ENCODE data around the gene DYRK1B. TPM values are rescaled to one million over a fixed set of nuclear protein-coding genes. Genes with fewer than 3 reads are reported as not detected.

DYRK1B gene
- polyA plus RNA-seq, 1 experiment: 8.4 TPM

- no peak for TF ChIP-seq CTCF (IDR thresholded peaks at IDR 0.05; ENCODE audit: insufficient read depth, low read depth, low read length)
- ChIA-PET CTCF (interaction anchor here (1.3 to 8.1 kb wide), 2 partner anchors 15 to 25 kb away, joined by 3 to 46 read pairs; partner anchors contain the start of gene FBL), POLR2A (no interaction called here)
- no peak overlapping the region for H3K4me3 ChIP-seq (ENCODE audit: low read depth, low read length)
- no peaks in the 10 kb centered on the region for H3K27me3 ChIP-seq (ENCODE audit: control insufficient read depth, insufficient read depth, low read length)
- H3K36me3 ChIP-seq (ENCODE audit: control insufficient read depth, insufficient read depth, low read length): peaks cover 29% of the 10 kb centered on the region
- DNase-seq (ENCODE audit: low read depth): no peak
Observed at GRCh38 chr19:39828654-39829032, 5.3 kb downstream of the DYRK1B start.

- no peak for DNase-seq (ENCODE audit: low read depth)
- no peaks in the 10 kb centered on the region for H3K27me3 ChIP-seq (ENCODE audit: control insufficient read depth, insufficient read depth, low read length)
- CTCF ChIA-PET: interaction anchor here (0.9 to 8.1 kb wide), 3 partner anchors 15 to 38 kb away, joined by 3 to 46 read pairs (median 3); partner anchors contain the start of gene FBL
- POLR2A ChIA-PET: no interaction called here
- peaks cover 29% of the 10 kb centered on the region for H3K36me3 ChIP-seq (ENCODE audit: control insufficient read depth, insufficient read depth, low read length)
- no peak for TF ChIP-seq CTCF (IDR thresholded peaks at IDR 0.05; ENCODE audit: insufficient read depth, low read depth, low read length)
- H3K4me3 ChIP-seq (ENCODE audit: low read depth, low read length): no peak overlapping the region
Observed at GRCh38 chr19:39828015-39828653, 5.8 kb downstream of the DYRK1B start.

GRCh38 chr19:39827216-39827615, 6.7 kb downstream of the DYRK1B start:
- TF ChIP-seq CTCF (IDR thresholded peaks at IDR 0.05; ENCODE audit: insufficient read depth, low read depth, low read length): no peak
- no peaks in the 10 kb centered on the region for H3K27me3 ChIP-seq (ENCODE audit: control insufficient read depth, insufficient read depth, low read length)
- POLR2A ChIA-PET: no interaction called here
- peaks cover 29% of the 10 kb centered on the region for H3K36me3 ChIP-seq (ENCODE audit: control insufficient read depth, insufficient read depth, low read length)
- no peak overlapping the region for H3K4me3 ChIP-seq (ENCODE audit: low read depth, low read length)
- DNase-seq (ENCODE audit: low read depth): no peak
- CTCF ChIA-PET: interaction anchor here (0.9 to 8.1 kb wide), 2 partner anchors 16 to 37 kb away, joined by 3 to 46 read pairs; partner anchors contain the start of gene FBL

GRCh38 chr19:39826311-39826945, 7.5 kb downstream of the DYRK1B start:
- no peak for DNase-seq (ENCODE audit: low read depth)
- POLR2A ChIA-PET: no interaction called here
- CTCF ChIA-PET: interaction anchor here (8.1 kb wide), 1 partner anchor 17 kb away, joined by 46 read pairs; the partner anchor contains the start of gene FBL

More at GRCh38 chr19:39826311-39826945, 7.5 kb downstream of the DYRK1B start:
- no peaks in the 10 kb centered on the region for H3K27me3 ChIP-seq (ENCODE audit: control insufficient read depth, insufficient read depth, low read length)
- TF ChIP-seq CTCF (IDR thresholded peaks at IDR 0.05; ENCODE audit: insufficient read depth, low read depth, low read length): no peak
- peaks cover 29% of the 10 kb centered on the region for H3K36me3 ChIP-seq (ENCODE audit: control insufficient read depth, insufficient read depth, low read length)
- H3K4me3 ChIP-seq (ENCODE audit: low read depth, low read length): no peak overlapping the region

Measured in BJ (cell line).